Measurements from ENCODE around the gene SDK1.

DNA sequence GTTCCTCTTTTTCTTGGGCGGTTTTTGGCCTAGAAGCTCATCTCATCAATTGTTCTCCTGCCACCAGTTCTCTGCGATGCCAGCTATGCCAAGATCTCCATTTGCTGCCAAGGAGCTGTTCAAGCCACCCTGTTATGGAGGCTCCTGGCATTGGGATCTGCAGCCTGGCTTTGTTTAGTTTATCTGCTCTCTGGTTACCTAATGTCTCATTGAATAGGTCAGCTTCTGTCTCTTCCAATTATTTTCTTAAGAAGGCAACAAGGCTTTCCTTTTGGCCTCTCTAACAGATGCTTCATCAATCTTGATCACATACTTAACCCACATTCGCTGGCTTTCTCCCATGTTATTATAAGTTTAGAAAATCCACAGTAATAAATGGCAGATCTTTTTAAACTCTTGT, 20.6 kb upstream of the SDK1 start:
- TF ChIP-seq L3MBTL2 (conservative IDR thresholded peaks at IDR 0.05) = no peak
- no peak for TF ChIP-seq SUZ12 (IDR thresholded peaks at IDR 0.05)
- TF ChIP-seq SP1 (IDR thresholded peaks at IDR 0.05) = no peak
- TF ChIP-seq ARNT (IDR thresholded peaks at IDR 0.05) = no peak
- no peak for TF ChIP-seq FOXK2 (IDR thresholded peaks at IDR 0.05)
- TF ChIP-seq NFRKB (IDR thresholded peaks at IDR 0.05) = no peak
- TF ChIP-seq, protein P1, sequence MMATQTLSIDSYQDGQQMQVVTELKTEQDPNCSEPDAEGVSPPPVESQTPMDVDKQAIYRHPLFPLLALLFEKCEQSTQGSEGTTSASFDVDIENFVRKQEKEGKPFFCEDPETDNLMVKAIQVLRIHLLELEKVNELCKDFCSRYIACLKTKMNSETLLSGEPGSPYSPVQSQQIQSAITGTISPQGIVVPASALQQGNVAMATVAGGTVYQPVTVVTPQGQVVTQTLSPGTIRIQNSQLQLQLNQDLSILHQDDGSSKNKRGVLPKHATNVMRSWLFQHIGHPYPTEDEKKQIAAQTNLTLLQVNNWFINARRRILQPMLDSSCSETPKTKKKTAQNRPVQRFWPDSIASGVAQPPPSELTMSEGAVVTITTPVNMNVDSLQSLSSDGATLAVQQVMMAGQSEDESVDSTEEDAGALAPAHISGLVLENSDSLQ (IDR thresholded peaks at IDR 0.05) = no peak
- TF ChIP-seq HDGF (IDR thresholded peaks at IDR 0.05; ENCODE audit: borderline replicate concordance) = no peak
